Parathyroid adenoma (tissue), 2 donors: ENCODE data around the gene NECAB3.
"Not testable (repeated sequence)": the region's sequence is repeated elsewhere in the genome, so short reads cannot be mapped to it uniquely, and the experiment has no call there.

Experiments used
- H2AFZ ChIP-seq: fragments of 300-600 bp; sonication (generic); one replicate; pipeline ENCODE4 v1.7.0; 2017; ENCODE audit warnings: antibody characterized with exemption, mild to moderate bottlenecking
- H3K27ac ChIP-seq: fragments of 300-600 bp; sonication (generic); one replicate; pipeline ENCODE4 v1.7.0; 2017
- H3K27me3 ChIP-seq: fragments of 300-600 bp; sonication (generic); one replicate; pipeline ENCODE4 v1.7.0; 2017; ENCODE audit warnings: low read length; ENCODE audit not compliant: control insufficient read depth, insufficient read depth
- H3K36me3 ChIP-seq: fragments of 300-600 bp; sonication (generic); one replicate; pipeline ENCODE4 v1.7.0; 2017; ENCODE audit warnings: low read length; ENCODE audit not compliant: control insufficient read depth, insufficient read depth
- H3K4me1 ChIP-seq: fragments of 300-600 bp; sonication (generic); one replicate; pipeline ENCODE4 v1.7.0; 2017; ENCODE audit warnings: control low read depth
- H3K4me2 ChIP-seq: fragments of 300-600 bp; sonication (generic); one replicate; pipeline ENCODE4 v1.7.0; 2017; ENCODE audit warnings: low read length
- H3K4me3 ChIP-seq: fragments of 300-600 bp; sonication (generic); one replicate; pipeline ENCODE4 v1.7.0; 2017; ENCODE audit warnings: low read depth, low read length
- H3K79me2 ChIP-seq: fragments of 300-600 bp; sonication (generic); one replicate; pipeline ENCODE4 v1.7.0; 2017; ENCODE audit warnings: control low read depth
- H3K9ac ChIP-seq: fragments of 300-600 bp; sonication (generic); one replicate; pipeline ENCODE4 v1.7.0; 2017; ENCODE audit warnings: mild to moderate bottlenecking
- H3K9me3 ChIP-seq: fragments of 300-600 bp; sonication (generic); one replicate; pipeline ENCODE4 v1.7.0; 2017; ENCODE audit warnings: low read length; ENCODE audit not compliant: control insufficient read depth
- TF ChIP-seq, protein P1 (sequence below): fragments of 300-600 bp; sonication (generic); IDR thresholded peaks from one replicate; pipeline ENCODE4 v1.7.0; 2017; ENCODE audit warnings: antibody characterized with exemption, mild to moderate bottlenecking
- donor health status: primary hyperparathyroidism.

Gene NECAB3

DNA sequence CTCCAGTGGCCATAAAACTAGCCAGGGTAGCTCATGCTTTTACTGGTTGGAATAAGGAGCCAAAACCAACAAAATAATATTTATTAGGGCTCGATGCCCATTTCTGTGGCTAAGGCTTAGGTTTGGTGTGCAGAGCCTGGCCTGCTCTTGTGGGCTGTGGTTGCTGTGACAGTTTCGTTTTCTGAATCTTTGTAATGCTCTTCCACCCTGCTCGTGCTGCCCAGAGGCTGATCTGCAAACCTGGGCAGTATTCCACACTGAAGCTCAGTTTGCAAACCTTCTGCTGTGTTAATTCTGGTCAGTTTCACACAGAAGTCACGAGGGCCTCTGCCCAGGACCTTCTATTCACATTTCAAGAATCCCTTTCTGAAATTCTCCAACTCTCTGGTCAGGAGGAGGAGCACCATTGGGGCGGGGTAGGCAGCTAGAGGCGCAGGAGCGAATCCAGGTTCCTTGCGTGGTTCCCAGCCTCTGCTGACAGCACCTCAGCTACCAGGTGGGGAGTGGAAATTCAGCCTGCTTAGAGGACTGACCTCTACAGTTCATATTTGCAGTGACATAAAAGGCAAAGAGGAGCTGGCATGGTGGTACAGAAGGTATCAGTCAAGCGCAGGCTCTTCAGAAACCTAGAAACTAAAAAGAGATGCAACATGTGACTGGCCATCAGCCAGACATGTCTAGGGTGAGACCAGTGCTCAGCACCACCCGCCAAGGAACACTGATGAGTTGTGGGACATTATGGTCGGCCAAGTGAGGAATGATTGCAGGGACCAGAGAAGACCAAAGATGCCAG lies 26.4 kb downstream of the NECAB3 start:
- Histone ChIP-seq H3K9ac (no peak overlapping the region), H3K27me3 (no peaks in the 10 kb centered on the region), H3K4me2 (no peak overlapping the region), H3K27ac (no peak overlapping the region), H3K36me3 (no peaks in the 10 kb centered on the region), H3K9me3 (no peaks in the 10 kb centered on the region), H3K4me3 (no peak overlapping the region), H2AFZ (no peak overlapping the region), H3K79me2 (no peaks in the 10 kb centered on the region), H3K4me1 (no peaks in the 10 kb centered on the region)
- TF ChIP-seq, protein P1, sequence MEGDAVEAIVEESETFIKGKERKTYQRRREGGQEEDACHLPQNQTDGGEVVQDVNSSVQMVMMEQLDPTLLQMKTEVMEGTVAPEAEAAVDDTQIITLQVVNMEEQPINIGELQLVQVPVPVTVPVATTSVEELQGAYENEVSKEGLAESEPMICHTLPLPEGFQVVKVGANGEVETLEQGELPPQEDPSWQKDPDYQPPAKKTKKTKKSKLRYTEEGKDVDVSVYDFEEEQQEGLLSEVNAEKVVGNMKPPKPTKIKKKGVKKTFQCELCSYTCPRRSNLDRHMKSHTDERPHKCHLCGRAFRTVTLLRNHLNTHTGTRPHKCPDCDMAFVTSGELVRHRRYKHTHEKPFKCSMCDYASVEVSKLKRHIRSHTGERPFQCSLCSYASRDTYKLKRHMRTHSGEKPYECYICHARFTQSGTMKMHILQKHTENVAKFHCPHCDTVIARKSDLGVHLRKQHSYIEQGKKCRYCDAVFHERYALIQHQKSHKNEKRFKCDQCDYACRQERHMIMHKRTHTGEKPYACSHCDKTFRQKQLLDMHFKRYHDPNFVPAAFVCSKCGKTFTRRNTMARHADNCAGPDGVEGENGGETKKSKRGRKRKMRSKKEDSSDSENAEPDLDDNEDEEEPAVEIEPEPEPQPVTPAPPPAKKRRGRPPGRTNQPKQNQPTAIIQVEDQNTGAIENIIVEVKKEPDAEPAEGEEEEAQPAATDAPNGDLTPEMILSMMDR, result no peak

GRCh38 chr20:33646959-33647602 lies 27.1 kb downstream of the NECAB3 start:
- H3K36me3 ChIP-seq, H3K79me2 ChIP-seq, H3K9me3 ChIP-seq, H3K27me3 ChIP-seq, H3K4me2 ChIP-seq, H3K4me1 ChIP-seq, H2AFZ ChIP-seq, H3K4me3 ChIP-seq, H3K9ac ChIP-seq, H3K27ac ChIP-seq: not testable (repeated sequence)

- H3K27me3 ChIP-seq, result no peaks in the 10 kb centered on the region
- H3K9ac ChIP-seq, result no peak overlapping the region
- H3K36me3 ChIP-seq, result no peaks in the 10 kb centered on the region
- TF ChIP-seq, protein P1, result no peak
- H3K4me2 ChIP-seq, result no peak overlapping the region
- no peaks in the 10 kb centered on the region for H3K9me3 ChIP-seq
- H3K79me2 ChIP-seq, result no peaks in the 10 kb centered on the region
- H3K4me1 ChIP-seq, result no peaks in the 10 kb centered on the region
- no peak overlapping the region for H2AFZ ChIP-seq
- H3K4me3 ChIP-seq, result no peak overlapping the region
- H3K27ac ChIP-seq, result no peak overlapping the region
Observed at GRCh38 chr20:33646191-33646590, 28.0 kb downstream of the NECAB3 start.

- no peaks in the 10 kb centered on the region for H3K4me1 ChIP-seq
- peak overlapping the region; percentile 25 for H3K4me2 ChIP-seq
- H3K4me3 ChIP-seq, result no peak overlapping the region
- H3K36me3 ChIP-seq, result no peaks in the 10 kb centered on the region
- H3K9ac ChIP-seq, result no peak overlapping the region
- H3K79me2 ChIP-seq, result no peaks in the 10 kb centered on the region
- H3K9me3 ChIP-seq, result no peaks in the 10 kb centered on the region
- H3K27ac ChIP-seq, result no peak overlapping the region
- no peaks in the 10 kb centered on the region for H3K27me3 ChIP-seq
- TF ChIP-seq, protein P1, result no peak
- no peak overlapping the region for H2AFZ ChIP-seq
Observed at GRCh38 chr20:33645396-33645795, 28.8 kb downstream of the NECAB3 start.

DNA sequence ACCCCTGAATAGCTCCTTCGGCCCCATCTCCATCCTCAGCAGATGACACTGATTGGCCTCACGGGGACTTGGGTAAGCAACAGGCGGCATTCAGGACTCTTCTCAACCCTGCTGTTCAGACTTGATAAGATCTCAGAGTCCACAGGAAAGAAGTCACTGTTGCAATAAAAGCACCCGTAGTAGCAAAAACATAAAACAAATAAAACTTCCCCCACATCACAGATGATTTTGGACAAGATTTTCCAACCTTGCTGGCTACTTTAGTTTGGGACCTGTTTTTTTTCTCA lies 29.2 kb downstream of the NECAB3 start:
- no peak overlapping the region for H3K4me3 ChIP-seq
- TF ChIP-seq, protein P1, result no peak
- no peak overlapping the region for H3K27ac ChIP-seq
- no peaks in the 10 kb centered on the region for H3K36me3 ChIP-seq
- H3K27me3 ChIP-seq, result no peaks in the 10 kb centered on the region
- no peak overlapping the region for H2AFZ ChIP-seq
- no peaks in the 10 kb centered on the region for H3K79me2 ChIP-seq
- H3K9me3 ChIP-seq, result no peaks in the 10 kb centered on the region
- H3K9ac ChIP-seq, result no peak overlapping the region
- H3K4me2 ChIP-seq, result peak overlapping the region; percentile 26
- H3K4me1 ChIP-seq, result no peaks in the 10 kb centered on the region
